ENCODE data around the gene RERE.

RERE gene

GRCh38 chr1:8571200-8571984, 246.0 kb downstream of the RERE start:
- DNase-seq (ENCODE audit: low spot score): no peak

GRCh38 chr1:8570465-8570864, 247.0 kb downstream of the RERE start:
- DNase-seq (ENCODE audit: low spot score): no peak

GRCh38 chr1:8569242-8569641, 248.2 kb downstream of the RERE start:
- DNase-seq (ENCODE audit: low spot score): no peak

- DNase-seq (ENCODE audit: low spot score): no peak
These were observed 248.6 kb downstream of the RERE start for GRCh38 chr1:8568837-8569236.

GRCh38 chr1:8567146-8567545, 250.3 kb downstream of the RERE start:
- no peak for DNase-seq (ENCODE audit: low spot score)

GRCh38 chr1:8565802-8566201, 251.6 kb downstream of the RERE start:
- DNase-seq (ENCODE audit: low spot score): no peak

- no peak for DNase-seq (ENCODE audit: low spot score)
These were observed 253.4 kb downstream of the RERE start for GRCh38 chr1:8563944-8564537.

- no peak for DNase-seq (ENCODE audit: low spot score)
These were observed 254.3 kb downstream of the RERE start for GRCh38 chr1:8562881-8563865.

GRCh38 chr1:8562222-8562621, 255.2 kb downstream of the RERE start:
- DNase-seq (ENCODE audit: low spot score): no peak

- DNase-seq (ENCODE audit: low spot score): no peak
These were observed 256.6 kb downstream of the RERE start for GRCh38 chr1:8560611-8561544.

GRCh38 chr1:8560035-8560434, 257.4 kb downstream of the RERE start:
- no peak for DNase-seq (ENCODE audit: low spot score)

- no peak for DNase-seq (ENCODE audit: low spot score)
These were observed 261.9 kb downstream of the RERE start for GRCh38 chr1:8555582-8555981.

GRCh38 chr1:8554956-8555534, 262.4 kb downstream of the RERE start:
- DNase-seq (ENCODE audit: low spot score): no peak

GRCh38 chr1:8552820-8553397, 264.5 kb downstream of the RERE start:
- no peak for DNase-seq (ENCODE audit: low spot score)

GRCh38 chr1:8551613-8552489, 265.6 kb downstream of the RERE start:
- DNase-seq (ENCODE audit: low spot score): no peak

GRCh38 chr1:8551057-8551456, 266.4 kb downstream of the RERE start:
- DNase-seq (ENCODE audit: low spot score): no peak

- no peak for DNase-seq (ENCODE audit: low spot score)
These were observed 269.6 kb downstream of the RERE start for GRCh38 chr1:8547791-8548190.

- DNase-seq (ENCODE audit: low spot score): no peak
These were observed 272.4 kb downstream of the RERE start for GRCh38 chr1:8545078-8545477.

GRCh38 chr1:8544644-8545043, 272.8 kb downstream of the RERE start:
- DNase-seq (ENCODE audit: low spot score): no peak

GRCh38 chr1:8543965-8544364, 273.5 kb downstream of the RERE start:
- DNase-seq (ENCODE audit: low spot score): no peak

Measured in left forelimb (tissue), 1 donor.